GM19455 (cell line): ENCODE results near the gene PRDM16.

ENCODE experiments used
- ATAC-seq: cut with Tn5 transposase; IDR thresholded peaks from one replicate; pipeline ENCODE4 v1.9.1; 2021; ENCODE audit not compliant: unreplicated experiment

PRDM16 gene

GRCh38 chr1:3120994-3121393 lies 52.0 kb downstream of the PRDM16 start:
- ATAC-seq = no peak

GRCh38 chr1:3121401-3122210 lies 52.6 kb downstream of the PRDM16 start:
- ATAC-seq = no peak

GRCh38 chr1:3122311-3122710 lies 53.3 kb downstream of the PRDM16 start:
- ATAC-seq = no peak

- ATAC-seq = no peak
Measured at GRCh38 chr1:3124246-3124645, 55.2 kb downstream of the PRDM16 start.

- no peak for ATAC-seq
Measured at GRCh38 chr1:3125078-3125477, 56.1 kb downstream of the PRDM16 start.

GRCh38 chr1:3125546-3126368 lies 56.8 kb downstream of the PRDM16 start:
- ATAC-seq = no peak

- ATAC-seq = no peak
Measured at GRCh38 chr1:3126756-3127678, 58.0 kb downstream of the PRDM16 start.

GRCh38 chr1:3127738-3128137 lies 58.7 kb downstream of the PRDM16 start:
- ATAC-seq = no peak

GRCh38 chr1:3128431-3129132 lies 59.6 kb downstream of the PRDM16 start:
- no peak for ATAC-seq

GRCh38 chr1:3129133-3129490 lies 60.1 kb downstream of the PRDM16 start:
- ATAC-seq = no peak

GRCh38 chr1:3130268-3130667 lies 61.3 kb downstream of the PRDM16 start:
- ATAC-seq = no peak

- ATAC-seq = no peak
Measured at GRCh38 chr1:3132660-3133059, 63.7 kb downstream of the PRDM16 start.

GRCh38 chr1:3133686-3134085 lies 64.7 kb downstream of the PRDM16 start:
- ATAC-seq = no peak

GRCh38 chr1:3134381-3135072 lies 65.5 kb downstream of the PRDM16 start:
- ATAC-seq = no peak

- no peak for ATAC-seq
Measured at GRCh38 chr1:3135073-3135702, 66.2 kb downstream of the PRDM16 start.

GRCh38 chr1:3135744-3136455 lies 66.9 kb downstream of the PRDM16 start:
- ATAC-seq = no peak

GRCh38 chr1:3136532-3136931 lies 67.5 kb downstream of the PRDM16 start:
- ATAC-seq = no peak

- no peak for ATAC-seq
Measured at GRCh38 chr1:3137111-3138100, 68.4 kb downstream of the PRDM16 start.
